GM18511 (cell line): ENCODE measurements around the gene UROC1.

Experiments
- ATAC-seq: cut with Tn5 transposase; IDR thresholded peaks from one replicate; pipeline ENCODE4 v1.9.1; 2021; ENCODE audit warnings: mild to moderate bottlenecking, moderate library complexity; ENCODE audit not compliant: unreplicated experiment

UROC1 gene

DNA sequence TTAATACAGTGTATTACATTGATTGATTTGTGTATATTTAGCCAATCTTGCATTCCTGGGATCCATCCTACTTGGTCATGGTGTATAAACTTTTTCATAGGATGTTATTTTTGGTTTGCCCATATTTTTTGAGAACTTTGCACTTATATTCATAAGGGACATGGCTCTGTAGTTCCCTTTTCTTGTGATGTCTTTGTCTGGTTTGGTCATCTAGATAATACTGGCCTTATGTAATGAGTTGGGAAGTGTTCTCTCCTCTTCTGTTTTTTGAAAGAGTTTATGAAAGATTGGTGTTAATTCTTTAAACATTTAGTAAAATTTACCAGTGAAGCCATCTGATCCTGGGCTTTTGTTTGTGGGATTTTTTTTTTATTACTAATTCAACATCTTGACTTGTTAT lies 15.9 kb upstream of the UROC1 start:
- ATAC-seq, result no peak

DNA sequence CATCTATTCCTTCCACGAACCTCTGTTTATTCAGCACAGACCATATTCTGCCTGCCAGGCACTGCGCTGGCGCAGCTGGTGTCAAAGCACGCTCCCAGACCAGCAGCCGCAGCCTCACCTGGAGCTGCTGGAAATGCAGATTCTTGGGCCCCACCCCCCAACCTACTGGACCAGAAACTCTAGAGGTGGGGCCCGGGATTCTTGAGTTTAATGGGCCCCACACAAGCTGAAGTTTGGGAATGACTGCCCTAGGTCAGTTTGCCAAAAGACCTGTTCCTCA lies 13.4 kb upstream of the UROC1 start:
- no peak for ATAC-seq

DNA sequence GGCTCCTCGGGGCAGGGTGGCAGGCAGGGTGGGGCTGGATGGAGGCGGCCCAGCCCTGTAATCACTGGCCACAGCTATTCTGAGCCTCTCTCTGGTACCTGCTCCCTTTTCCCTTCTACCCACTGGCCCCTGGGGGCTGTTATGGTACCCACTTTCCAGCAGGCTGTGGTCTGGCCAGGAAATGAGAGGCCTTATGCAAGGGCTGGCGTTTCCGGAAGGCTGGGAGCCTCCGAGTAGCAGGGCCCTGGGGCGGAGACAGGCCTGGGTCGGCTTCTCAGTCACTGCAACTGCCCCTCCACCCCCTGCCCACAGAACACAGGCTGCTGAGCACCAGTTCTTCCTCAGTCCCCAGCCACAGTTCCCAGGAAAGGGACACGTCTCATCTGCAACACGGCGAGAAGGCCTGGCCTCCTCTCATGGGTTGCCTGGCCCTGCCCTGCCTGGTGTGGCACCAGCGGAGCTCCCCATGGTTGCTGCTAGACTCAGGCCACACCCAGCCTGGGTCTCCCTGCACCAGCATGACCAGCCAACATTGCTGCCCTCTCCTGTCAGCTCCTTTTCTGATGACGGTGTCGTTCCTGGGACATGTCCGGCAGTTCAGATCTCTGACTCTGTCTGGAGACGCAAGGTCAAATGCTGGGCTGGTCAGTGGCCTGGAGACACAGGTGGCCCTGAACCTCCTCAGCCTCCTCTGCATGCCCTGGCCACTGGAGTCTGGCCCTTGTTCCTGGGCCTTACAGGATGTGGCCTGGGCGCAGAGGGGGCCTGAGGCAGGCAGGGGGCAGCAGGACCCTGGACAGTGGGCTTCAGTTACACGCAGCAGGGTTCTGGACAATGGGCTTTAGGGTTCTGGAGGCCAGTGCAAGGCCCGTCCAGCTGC lies 12.8 kb upstream of the UROC1 start:
- no peak for ATAC-seq

DNA sequence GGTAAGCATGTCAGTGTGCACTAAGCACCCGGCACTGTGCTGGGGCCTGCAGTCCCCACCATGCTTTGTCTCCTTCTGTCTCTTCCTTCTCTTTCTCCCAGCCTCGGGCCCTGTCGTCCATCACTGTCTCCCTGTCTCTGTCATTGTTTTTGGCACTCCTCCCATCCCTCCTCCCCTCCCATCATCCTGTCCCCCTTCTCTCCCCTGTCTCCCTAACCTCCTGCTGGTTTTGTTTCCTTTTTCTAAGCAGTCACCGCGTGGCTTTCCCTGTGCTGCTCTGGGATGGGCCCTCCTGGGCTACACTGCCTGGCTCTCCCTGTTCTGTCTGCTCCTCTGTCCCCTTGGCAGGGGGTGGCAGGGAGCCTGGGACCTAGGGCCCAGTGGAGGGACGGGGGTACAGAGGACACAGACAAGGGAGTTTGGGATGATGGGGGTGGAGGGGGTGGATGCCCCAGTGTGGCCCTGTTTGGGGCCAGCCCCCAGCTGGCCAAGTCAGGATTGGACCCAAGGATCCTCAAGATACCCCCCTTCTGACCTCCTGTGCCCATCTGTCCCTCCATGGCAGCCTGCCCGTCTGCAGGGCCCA lies 12.1 kb upstream of the UROC1 start:
- no peak for ATAC-seq

DNA sequence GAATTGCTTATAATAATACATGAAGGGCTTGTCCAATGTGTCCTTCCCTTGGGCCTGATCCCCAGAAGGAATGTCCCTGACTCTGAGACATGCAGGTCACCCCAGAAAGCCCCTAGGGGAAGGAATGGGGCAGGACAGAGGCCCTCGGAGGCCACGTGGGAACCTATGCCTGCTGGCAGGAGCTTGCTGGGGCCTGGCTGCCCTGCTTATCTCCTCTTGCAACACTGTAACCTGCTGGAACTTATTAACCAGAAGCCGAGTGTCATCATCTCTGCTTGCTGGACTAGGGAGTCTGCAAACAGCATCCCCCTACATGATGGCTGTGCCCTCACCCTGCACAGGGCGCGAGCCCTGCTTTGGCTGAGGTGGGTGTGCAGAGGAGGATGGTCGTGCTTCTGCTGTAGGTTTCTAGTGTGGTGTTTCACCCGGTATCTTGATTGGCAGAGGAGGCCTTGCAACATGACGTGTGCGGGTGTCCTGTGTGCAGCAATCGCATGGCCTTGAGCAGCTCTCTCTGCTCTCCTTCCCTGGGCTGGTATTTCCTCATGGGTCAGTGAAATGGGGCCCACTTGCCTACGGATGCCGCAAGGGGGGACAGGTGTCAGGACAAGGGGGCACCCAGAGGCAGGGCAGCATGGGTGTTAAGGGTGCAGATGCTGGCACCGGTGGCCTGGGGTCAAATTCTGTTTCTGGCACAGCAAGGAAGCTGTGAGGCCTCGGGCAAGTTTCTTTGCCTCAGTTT lies 11.4 kb upstream of the UROC1 start:
- ATAC-seq, result no peak

DNA sequence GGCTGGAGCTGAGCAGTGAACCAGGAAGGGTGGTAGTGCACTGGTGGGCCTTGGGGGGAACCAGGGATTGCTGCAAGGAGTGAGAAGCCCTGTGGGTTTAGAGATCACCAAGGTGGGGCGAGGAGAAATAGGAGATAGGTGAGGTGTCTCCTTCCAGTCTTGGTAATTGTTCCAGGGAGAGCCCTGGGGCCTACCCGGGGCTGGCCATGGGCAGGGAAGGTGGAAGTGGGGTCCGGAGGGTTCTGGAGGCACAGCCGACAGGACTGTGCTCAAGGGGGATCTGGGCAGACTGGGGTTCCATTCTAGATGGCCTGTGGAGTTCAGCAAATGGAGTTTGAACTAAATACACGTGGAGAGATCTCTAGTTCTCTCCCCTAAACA lies 10.8 kb upstream of the UROC1 start:
- no peak for ATAC-seq

DNA sequence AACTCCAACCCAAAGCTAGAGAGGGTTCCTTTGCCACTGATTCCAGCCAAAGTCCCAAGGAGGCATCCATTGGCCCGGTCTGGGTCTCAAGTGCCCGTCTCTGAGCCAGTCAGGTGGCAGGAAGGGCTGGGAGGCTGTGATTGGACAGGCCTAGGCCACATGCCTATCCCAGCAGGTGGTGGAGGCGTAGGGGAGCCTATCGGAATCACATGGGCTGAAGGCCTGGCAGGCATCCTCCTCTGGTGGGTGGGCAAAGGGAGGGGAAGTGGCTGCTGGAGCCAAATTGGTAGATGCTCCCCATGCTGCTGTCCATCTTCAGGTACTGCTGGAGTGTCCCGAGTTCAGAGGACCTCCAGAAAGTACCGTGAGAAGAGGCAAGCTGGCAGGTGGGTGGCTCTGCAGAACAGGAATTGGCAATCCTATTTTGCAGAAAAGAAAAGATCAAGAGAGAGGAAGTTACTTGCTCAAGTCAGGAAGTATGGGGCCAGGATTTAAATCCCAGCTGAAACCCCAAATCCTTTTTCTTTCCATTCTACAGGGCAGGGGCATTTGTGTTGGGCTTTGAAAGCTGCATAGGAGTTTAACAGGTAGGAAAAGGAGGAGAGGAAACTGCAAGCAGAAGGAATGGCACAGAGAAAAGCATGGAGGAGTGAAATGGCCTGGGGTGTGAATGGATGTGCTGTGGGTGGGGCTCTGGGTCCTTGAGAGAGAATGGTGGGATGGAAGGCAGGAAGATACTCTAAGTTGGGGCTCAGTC lies 10.1 kb upstream of the UROC1 start:
- ATAC-seq, result no peak

DNA sequence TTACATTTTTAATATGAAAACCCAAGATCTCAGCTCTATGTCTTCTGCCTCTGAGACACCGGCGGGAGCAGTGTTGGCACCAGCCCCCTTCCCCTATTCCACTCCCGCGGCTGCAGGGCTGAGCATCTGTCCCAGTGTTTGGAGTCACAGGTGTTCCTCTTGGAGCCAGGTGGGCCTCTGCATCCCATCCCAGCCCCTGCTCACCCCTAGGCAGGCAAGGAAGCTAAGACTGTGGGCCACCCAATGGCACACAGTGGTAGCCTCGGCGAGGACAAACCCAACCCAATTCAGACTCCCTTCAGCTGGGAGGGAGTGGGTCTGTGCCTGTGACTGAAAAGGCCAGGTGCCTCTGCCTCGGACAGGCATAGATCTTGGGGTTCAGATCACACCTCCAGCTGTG lies 9.4 kb upstream of the UROC1 start:
- no peak for ATAC-seq

DNA sequence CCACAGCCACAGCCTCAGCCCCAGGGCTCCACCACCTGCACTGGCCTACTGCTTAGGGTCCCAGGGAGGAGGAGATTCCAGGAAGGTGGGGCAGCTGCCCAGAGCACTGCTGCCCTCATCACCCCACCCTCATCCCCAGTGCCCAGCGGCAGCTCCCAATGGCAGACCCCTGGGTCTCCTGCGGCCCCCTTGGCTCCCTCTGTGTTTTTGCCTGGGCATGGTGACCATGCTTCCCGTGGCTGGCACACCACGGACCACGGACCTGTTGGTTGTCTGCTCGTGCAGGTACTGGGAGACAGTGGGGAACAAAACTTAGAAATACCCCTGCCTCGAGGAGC lies 9.1 kb upstream of the UROC1 start:
- ATAC-seq, result no peak

DNA sequence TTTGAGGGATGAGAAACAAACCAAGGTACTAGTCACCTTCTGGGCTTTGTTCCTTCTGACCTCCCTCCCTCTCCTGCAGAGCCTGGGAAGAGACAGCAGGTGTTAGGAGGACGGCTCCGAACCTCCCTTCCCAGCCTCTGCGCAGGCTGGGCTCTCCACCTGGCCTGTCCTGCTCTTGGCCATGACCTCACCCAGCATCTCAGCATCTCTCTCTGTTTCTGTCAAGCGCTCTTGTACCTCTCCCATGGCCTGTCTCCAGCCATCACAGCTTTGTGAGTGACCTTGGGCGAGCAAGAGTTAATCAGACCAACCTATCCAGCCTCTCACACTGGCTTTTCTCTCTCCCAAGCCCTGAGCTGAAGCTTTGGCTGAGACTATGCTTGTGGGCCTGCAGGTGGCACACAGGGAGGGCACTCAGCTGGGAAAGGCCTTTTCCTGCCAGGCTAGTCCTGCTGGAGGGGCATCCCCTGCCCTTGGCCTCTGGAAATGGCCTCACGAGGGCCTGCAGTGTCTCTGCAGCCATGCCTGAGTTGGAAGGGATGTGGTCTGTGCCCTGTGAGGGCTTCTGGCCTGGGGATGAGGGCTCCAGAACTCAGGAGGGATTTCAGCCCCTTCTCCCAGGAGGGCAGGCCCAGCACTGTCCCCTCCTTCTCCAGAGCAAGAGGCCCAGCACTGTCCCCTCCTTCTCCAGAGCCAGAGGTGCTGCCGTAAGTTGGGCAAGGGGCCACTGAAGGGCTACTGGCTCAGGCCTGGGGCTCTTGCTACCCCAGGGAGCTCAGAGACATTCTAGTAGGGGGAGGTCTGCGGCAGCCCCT lies 8.5 kb upstream of the UROC1 start:
- no peak for ATAC-seq

DNA sequence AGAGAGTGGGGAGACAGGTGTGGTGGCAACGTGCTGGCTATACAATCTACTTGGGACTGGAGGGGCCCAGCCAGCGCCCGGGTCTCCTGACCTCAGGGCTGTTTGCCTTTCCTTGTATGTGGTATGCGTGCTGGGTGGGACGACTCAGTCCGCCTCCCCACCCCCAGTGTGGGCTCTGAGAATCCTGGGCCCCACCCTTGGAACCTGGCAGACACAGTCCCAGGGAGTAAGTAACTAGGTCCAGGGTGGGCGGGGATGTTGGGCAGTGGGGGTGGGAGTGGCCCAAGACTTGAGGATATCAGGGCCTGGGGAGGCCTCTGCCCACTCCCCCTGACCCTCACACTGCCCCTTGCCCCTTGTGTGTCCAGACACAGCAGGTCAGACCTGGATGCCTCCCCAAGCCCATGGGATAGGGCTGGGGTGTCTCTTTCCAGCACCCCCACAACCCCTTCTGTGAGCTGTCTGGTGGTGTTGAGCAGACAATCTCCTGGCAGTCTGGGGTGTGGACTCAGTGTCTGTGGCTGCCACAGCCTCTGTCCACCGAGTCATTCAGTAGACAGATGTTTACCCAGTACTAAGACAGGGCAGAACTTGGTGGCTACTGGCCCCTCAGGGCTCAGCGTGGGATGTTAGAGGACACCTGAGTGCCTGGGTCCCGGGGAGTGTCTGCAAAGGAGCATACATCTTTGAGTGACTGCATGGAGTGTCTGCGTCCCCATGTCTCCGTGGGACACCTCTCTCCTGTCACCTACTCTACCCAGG lies 7.7 kb upstream of the UROC1 start:
- no peak for ATAC-seq

DNA sequence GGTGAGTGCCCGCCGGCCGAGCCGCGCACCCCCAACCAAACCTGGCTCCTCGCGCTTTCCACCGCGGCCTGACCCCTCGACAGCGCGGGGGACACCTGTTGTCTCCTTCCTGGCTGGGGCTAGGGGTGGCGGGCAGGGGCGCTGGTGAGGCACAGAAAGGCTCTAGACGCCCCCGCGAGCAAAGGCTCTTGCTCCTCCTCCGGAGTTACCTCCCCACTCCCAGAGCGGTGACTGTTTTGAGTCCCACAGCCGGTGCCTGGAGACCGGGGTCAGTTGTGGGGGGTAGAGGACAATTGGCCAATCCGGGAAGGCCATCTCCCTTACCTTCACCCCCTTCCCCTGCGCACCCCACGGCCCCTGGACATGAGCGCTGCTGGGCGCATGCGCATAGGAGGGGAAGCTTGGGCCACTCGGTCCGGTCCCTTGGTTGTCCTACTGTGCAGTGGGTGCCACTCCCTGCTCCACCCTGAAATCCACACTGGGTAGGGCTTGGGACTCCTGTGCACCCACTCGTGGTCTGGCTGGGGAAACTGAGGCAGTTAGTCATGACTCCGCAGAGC lies 6.9 kb upstream of the UROC1 start:
- no peak for ATAC-seq

DNA sequence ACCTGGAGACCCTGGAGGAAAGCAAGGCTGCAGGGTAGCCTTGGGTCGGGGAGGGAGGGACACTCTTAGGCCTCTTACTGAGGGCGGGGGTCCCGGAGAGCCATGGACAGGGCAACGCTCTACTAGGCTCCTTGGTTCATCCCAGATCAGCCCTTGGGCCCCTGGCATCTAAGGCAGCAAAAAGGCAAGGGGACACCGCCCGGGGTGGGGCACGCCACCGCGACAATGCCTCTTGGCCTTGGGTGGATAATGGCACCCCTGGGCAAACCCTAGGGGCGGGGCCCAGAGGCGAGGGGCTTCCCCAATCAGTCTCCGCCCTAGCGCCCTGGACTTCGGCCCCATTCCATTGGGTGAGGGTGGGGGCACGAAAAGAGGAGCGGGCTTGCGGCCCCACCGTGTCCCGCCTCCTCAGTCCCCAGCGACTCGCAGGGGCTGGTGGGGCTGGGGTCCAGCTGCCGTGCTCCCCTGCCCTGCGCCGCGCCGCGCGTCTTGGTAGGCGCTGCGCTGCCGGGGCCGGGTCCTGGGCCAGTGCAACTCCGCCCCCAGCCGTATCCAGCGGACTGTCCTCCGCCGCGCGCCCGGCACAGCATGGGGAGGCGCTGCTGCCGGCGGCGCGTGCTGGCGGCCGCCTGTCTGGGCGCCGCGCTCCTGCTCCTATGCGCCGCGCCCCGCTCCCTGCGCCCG lies 6.3 kb upstream of the UROC1 start, which contains the start of gene CHST13:
TSS of gene CHST13 (plus strand) at position 411 of the 684 bp plus-strand sequence. CDS start at position 589, 178 bp downstream.
- ATAC-seq, result no peak

DNA sequence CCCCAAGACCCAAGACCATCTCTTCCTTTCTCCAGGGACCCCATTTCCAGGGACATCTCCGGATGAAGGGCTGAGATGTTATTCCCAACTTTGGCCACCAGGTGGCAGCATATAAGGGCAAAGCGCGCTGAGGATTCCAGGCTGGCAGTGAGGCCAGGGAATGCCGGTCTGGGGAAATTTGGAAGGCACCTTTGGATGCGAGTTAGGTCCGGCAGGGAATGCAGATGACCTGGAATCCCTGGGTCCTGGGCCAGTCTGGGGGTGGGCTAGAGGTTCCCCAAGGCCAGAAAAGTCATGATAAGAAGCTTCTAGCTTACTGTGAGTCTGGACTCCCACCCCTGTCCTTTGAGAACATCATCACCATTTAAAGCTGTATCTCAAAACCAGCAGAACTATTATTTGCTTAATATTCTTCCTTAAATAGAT lies 4.8 kb upstream of the UROC1 start:
- no peak for ATAC-seq

DNA sequence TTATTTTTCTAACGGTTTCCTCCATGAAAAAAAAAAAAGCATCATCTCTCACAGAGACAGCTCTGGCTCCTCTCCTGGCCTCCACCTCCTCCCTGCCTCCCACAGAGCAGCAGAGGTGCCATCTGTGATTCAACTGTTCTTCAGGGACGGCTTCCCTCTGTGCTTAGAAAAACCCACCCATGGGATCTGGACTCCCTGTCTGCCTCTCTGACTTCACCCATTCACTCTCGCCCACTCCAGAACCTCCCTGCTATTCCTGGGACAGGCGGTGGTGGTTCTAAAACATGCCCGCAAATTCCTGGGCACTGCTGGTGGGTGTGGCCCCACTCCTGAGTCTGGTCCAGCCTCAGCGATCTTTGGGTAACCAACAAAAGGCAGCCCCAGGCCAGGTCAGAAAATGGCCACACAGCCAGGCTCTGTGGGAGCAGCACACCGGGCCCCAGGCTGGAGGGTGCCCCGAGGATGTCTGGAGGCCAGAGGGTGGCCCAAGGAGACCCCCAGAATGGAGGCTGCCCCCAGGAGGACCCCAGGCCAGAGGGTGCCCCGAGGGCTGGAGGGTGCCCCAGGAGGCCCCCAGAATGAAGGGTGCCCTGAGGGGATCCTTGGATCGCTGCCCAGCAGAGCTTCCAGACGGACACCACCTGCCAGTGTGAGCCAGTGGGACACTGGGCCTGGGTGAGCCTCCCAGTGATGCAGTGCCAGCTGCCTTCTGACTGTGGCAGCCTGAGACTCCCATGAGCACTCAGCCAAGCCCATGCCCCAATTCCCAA lies 3.7 kb upstream of the UROC1 start:
- ATAC-seq, result no peak

DNA sequence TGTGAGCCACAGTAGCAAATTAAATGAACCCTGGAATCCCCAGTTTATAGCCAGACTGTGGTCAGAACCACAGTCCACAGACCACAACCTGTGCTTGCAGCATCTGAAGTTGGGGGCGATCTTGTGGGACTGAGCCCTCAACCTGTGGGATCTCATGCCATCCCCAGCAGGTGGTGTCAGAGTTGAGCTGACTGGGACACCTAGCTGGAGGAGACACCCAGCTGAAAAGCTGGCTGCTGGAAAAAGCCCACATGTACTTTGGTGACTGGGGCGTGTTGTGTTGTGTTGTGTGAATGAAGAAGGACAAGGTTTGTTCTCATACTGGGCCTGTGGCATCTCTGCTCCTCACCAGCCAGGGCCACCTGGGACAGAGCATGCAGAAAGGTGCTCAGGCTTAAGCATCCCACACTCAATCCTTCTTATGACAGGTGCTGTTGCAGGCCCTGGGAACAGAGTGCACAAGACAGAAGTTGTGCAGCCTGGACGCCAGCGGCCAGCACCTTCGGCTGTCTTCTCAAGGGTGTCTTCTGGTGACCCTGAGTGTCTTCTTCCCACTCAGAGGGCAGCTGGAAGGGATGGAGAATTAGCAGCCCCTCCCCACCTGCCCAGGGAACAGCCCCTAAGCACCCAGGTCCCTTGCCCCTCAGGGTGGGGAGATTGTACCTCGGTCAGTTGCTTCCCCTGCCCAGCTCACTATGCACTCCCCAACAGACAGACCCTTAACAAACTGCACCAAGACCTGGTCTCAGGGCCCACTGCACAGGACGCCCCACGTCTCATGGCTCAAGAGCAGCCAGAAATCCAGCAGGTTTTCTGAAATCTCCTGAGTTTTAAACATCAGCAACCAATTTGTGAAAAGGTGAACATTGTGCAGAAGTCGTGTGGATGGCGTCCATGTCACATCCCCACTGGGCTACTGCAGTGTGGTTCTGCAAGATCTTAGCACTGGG lies 2.2 kb upstream of the UROC1 start:
- no peak for ATAC-seq

DNA sequence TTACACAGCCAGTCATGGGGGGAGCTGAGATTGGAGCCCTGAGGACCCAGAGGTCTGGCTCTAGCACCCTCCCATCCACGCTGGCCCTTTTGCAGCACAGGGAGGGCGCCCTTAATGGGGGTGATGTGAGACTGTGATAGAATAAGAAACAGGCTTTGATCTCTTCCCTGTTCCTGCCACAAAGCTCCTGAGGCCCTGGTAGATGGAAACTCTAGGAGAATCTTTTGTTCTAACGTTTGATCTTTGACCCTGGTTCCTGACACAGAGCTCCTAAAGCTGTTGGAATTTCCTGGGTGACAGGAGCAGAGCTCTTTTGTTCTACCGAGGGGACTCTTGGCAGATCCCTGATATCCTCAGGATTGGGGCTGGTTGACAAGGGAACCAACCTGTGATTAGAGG lies 1.2 kb upstream of the UROC1 start:
- ATAC-seq, result no peak
